Activated CD4-positive, alpha-beta T cell treated with anti-CD3 and anti-CD28 coated beads for 4 hours (primary cell): ENCODE results near the gene SOCS6.

Source experiments
- DNase-seq, 2 donors: peaks; one replicate each; pipeline ENCODE4 v3.0.0-alpha.2; 2020

SOCS6 gene

GRCh38 chr18:70289351-70290312 lies 787 bp downstream of the SOCS6 start:
- DNase-seq, result no peak

- DNase-seq, result no peak
Observed at GRCh38 chr18:70290482-70291294, 1.8 kb downstream of the SOCS6 start.

- DNase-seq, result no peak
Observed at GRCh38 chr18:70291295-70291574, 2.4 kb downstream of the SOCS6 start.

- DNase-seq, result no peak
Observed at GRCh38 chr18:70292628-70293027, 3.8 kb downstream of the SOCS6 start.

- no peak for DNase-seq
Observed at GRCh38 chr18:70293166-70293565, 4.3 kb downstream of the SOCS6 start.

- DNase-seq, result no peak
Observed at GRCh38 chr18:70294471-70295191, 5.8 kb downstream of the SOCS6 start.

GRCh38 chr18:70295192-70296188 lies 6.6 kb downstream of the SOCS6 start:
- no peak for DNase-seq

GRCh38 chr18:70296289-70296688 lies 7.4 kb downstream of the SOCS6 start:
- no peak for DNase-seq

- no peak for DNase-seq
Observed at GRCh38 chr18:70296781-70297180, 7.9 kb downstream of the SOCS6 start.

GRCh38 chr18:70299393-70299792 lies 10.5 kb downstream of the SOCS6 start:
- DNase-seq, result no peak

- DNase-seq, result no peak
Observed at GRCh38 chr18:70301667-70302066, 12.8 kb downstream of the SOCS6 start.

- DNase-seq, result no peak
Observed at GRCh38 chr18:70308555-70309294, 19.9 kb downstream of the SOCS6 start.

- DNase-seq, result no peak
Observed at GRCh38 chr18:70310560-70311320, 21.9 kb downstream of the SOCS6 start.

GRCh38 chr18:70311726-70312125 lies 22.9 kb downstream of the SOCS6 start:
- no peak for DNase-seq

GRCh38 chr18:70313640-70314039 lies 24.8 kb downstream of the SOCS6 start:
- DNase-seq, result no peak

- DNase-seq, result no peak
Observed at GRCh38 chr18:70314151-70314782, 25.4 kb downstream of the SOCS6 start.

GRCh38 chr18:70319187-70319586 lies 30.3 kb downstream of the SOCS6 start:
- no peak for DNase-seq

- DNase-seq, result no peak
Observed at GRCh38 chr18:70321616-70322015, 32.8 kb downstream of the SOCS6 start.

- DNase-seq, result no peak
Observed at GRCh38 chr18:70322385-70322784, 33.5 kb downstream of the SOCS6 start.

- DNase-seq, result no peak
Observed at GRCh38 chr18:70322928-70323327, 34.1 kb downstream of the SOCS6 start.
